ES-I3 (cell line): Measurements from ENCODE around the gene CYB561D2.

Source experiments
- H3K36me3 ChIP-seq: 2 replicates; pipeline ENCODE4 v1.6.1; 2013; ENCODE audit warnings: mild to moderate bottlenecking, low read length, control low read depth, moderate library complexity; ENCODE audit not compliant: insufficient read depth
- H3K4me1 ChIP-seq: 2 replicates; pipeline ENCODE4 v1.6.1; 2013; ENCODE audit warnings: mild to moderate bottlenecking, control low read depth, low read length; ENCODE audit not compliant: insufficient read depth
- H3K9ac ChIP-seq: 2 replicates; pipeline ENCODE4 v1.6.1; 2013; ENCODE audit warnings: low read depth, mild to moderate bottlenecking, low read length, moderate library complexity
- H3K9me3 ChIP-seq: 2 replicates; pipeline ENCODE4 v1.6.1; 2013; ENCODE audit warnings: mild to moderate bottlenecking, low read length, moderate library complexity; ENCODE audit not compliant: control insufficient read depth, insufficient read depth

Gene CYB561D2

GRCh38 chr3:50374363-50375257 is 23.9 kb downstream of the CYB561D2 start:
- peaks cover 17% of the 10 kb centered on the region; the same call in 1 of the 2 replicates for H3K4me1 ChIP-seq
- no peaks in the 10 kb centered on the region for H3K9me3 ChIP-seq
- no peak overlapping the region for H3K9ac ChIP-seq
- H3K36me3 ChIP-seq, result no peaks in the 10 kb centered on the region

- Histone ChIP-seq H3K36me3 (no peaks in the 10 kb centered on the region), H3K9ac (no peak overlapping the region), H3K4me1 (peaks cover 17% of the 10 kb centered on the region; the same call in 1 of the 2 replicates), H3K9me3 (no peaks in the 10 kb centered on the region)
Measured at GRCh38 chr3:50375258-50375931, 24.7 kb downstream of the CYB561D2 start.

- Histone ChIP-seq H3K9ac (no peak overlapping the region), H3K9me3 (no peaks in the 10 kb centered on the region), H3K36me3 (no peaks in the 10 kb centered on the region), H3K4me1 (peaks cover 11% of the 10 kb centered on the region; the same call in 1 of the 2 replicates)
Measured at GRCh38 chr3:50378024-50378423, 27.4 kb downstream of the CYB561D2 start.

- peaks cover 9% of the 10 kb centered on the region; the same call in 1 of the 2 replicates for H3K4me1 ChIP-seq
- no peak overlapping the region for H3K9ac ChIP-seq
- no peaks in the 10 kb centered on the region for H3K36me3 ChIP-seq
- H3K9me3 ChIP-seq, result no peaks in the 10 kb centered on the region
Measured at GRCh38 chr3:50378757-50379156, 28.1 kb downstream of the CYB561D2 start.

GRCh38 chr3:50380405-50381085 is 29.9 kb downstream of the CYB561D2 start:
- no peak overlapping the region for H3K9ac ChIP-seq
- H3K4me1 ChIP-seq, result no peaks in the 10 kb centered on the region; the same call in 1 of the 2 replicates
- no peaks in the 10 kb centered on the region for H3K9me3 ChIP-seq
- no peaks in the 10 kb centered on the region for H3K36me3 ChIP-seq

- no peaks in the 10 kb centered on the region for H3K36me3 ChIP-seq
- H3K4me1 ChIP-seq, result no peaks in the 10 kb centered on the region
- no peaks in the 10 kb centered on the region for H3K9me3 ChIP-seq
- H3K9ac ChIP-seq, result no peak overlapping the region
Measured at GRCh38 chr3:50381383-50381782, 30.7 kb downstream of the CYB561D2 start.

GRCh38 chr3:50382722-50383121 is 32.1 kb downstream of the CYB561D2 start:
- Histone ChIP-seq H3K9me3 (no peaks in the 10 kb centered on the region), H3K36me3 (no peaks in the 10 kb centered on the region), H3K4me1 (no peaks in the 10 kb centered on the region), H3K9ac (no peak overlapping the region)

GRCh38 chr3:50383750-50384149 is 33.1 kb downstream of the CYB561D2 start:
- H3K9ac ChIP-seq, result no peak overlapping the region
- H3K36me3 ChIP-seq, result no peaks in the 10 kb centered on the region

GRCh38 chr3:50385754-50386153 is 35.1 kb downstream of the CYB561D2 start:
- Histone ChIP-seq H3K4me1 (no peaks in the 10 kb centered on the region; the same call in 1 of the 2 replicates), H3K9me3 (no peaks in the 10 kb centered on the region), H3K36me3 (no peaks in the 10 kb centered on the region), H3K9ac (no peak overlapping the region)

More at GRCh38 chr3:50383750-50384149, 33.1 kb downstream of the CYB561D2 start:
- Histone ChIP-seq H3K9me3 (no peaks in the 10 kb centered on the region), H3K4me1 (no peaks in the 10 kb centered on the region; the same call in 1 of the 2 replicates)

- H3K36me3 ChIP-seq, result no peaks in the 10 kb centered on the region
- H3K9me3 ChIP-seq, result no peaks in the 10 kb centered on the region
- no peak overlapping the region for H3K9ac ChIP-seq
- no peaks in the 10 kb centered on the region; the same call in 1 of the 2 replicates for H3K4me1 ChIP-seq
Measured at GRCh38 chr3:50388016-50388719, 37.5 kb downstream of the CYB561D2 start.

- H3K9me3 ChIP-seq, result no peaks in the 10 kb centered on the region
- no peak overlapping the region for H3K9ac ChIP-seq
- no peaks in the 10 kb centered on the region; the same call in 1 of the 2 replicates for H3K4me1 ChIP-seq
- no peaks in the 10 kb centered on the region for H3K36me3 ChIP-seq
Measured at GRCh38 chr3:50388720-50389413, 38.2 kb downstream of the CYB561D2 start.

- Histone ChIP-seq H3K9me3 (no peaks in the 10 kb centered on the region), H3K36me3 (no peaks in the 10 kb centered on the region), H3K4me1 (no peaks in the 10 kb centered on the region; the same call in 1 of the 2 replicates), H3K9ac (no peak overlapping the region)
Measured at GRCh38 chr3:50389414-50389767, 38.7 kb downstream of the CYB561D2 start.

- Histone ChIP-seq H3K36me3 (no peaks in the 10 kb centered on the region), H3K9ac (no peak overlapping the region)
Measured at GRCh38 chr3:50390508-50391224, 40.0 kb downstream of the CYB561D2 start.

More at GRCh38 chr3:50390508-50391224, 40.0 kb downstream of the CYB561D2 start:
- Histone ChIP-seq H3K4me1 (no peaks in the 10 kb centered on the region; the same call in 1 of the 2 replicates), H3K9me3 (no peaks in the 10 kb centered on the region)
